ENCODE measurements around the gene STKLD1.

GRCh38 chr9:133377721-133378216 lies 1.6 kb downstream of the STKLD1 start:
- no peak for TF ChIP-seq POLR2A (IDR thresholded peaks at IDR 0.05)
- TF ChIP-seq CTCF (IDR thresholded peaks at IDR 0.05) = no peak
